ENCODE data around the gene MIS18BP1.
A peak's percentile ranks its signal among the peaks of the same experiment; 100 is the strongest.
"Not testable (repeated sequence)": the region's sequence is repeated elsewhere in the genome, so short reads cannot be mapped to it uniquely, and the experiment has no call there.

MIS18BP1 gene

GRCh38 chr14:45253070-45253753, at the start of gene MIS18BP1:
Gene MIS18BP1 (minus strand): TSS chr14:45253202. CDS start chr14:45247286, 5,916 bp downstream.
- DNase-seq = peak; percentile 98

GRCh38 chr14:45298423-45299117, 45.6 kb upstream of the MIS18BP1 start:
- no peak for DNase-seq

- DNase-seq = not testable (repeated sequence)
Measured at GRCh38 chr14:45294796-45295195, 41.8 kb upstream of the MIS18BP1 start.

GRCh38 chr14:45290547-45290946, 37.5 kb upstream of the MIS18BP1 start:
- no peak for DNase-seq

GRCh38 chr14:45287610-45288009, 34.6 kb upstream of the MIS18BP1 start:
- DNase-seq = no peak

GRCh38 chr14:45284802-45285201, 31.8 kb upstream of the MIS18BP1 start:
- DNase-seq = no peak

GRCh38 chr14:45281731-45282400, 28.9 kb upstream of the MIS18BP1 start:
- DNase-seq = not testable (repeated sequence)

GRCh38 chr14:45271858-45272537, 19.0 kb upstream of the MIS18BP1 start:
- no peak for DNase-seq

GRCh38 chr14:45270031-45270430, 17.0 kb upstream of the MIS18BP1 start:
- no peak for DNase-seq

GRCh38 chr14:45267071-45267470, 14.1 kb upstream of the MIS18BP1 start:
- DNase-seq = no peak

GRCh38 chr14:45262637-45263036, 9.6 kb upstream of the MIS18BP1 start:
- DNase-seq = no peak

- DNase-seq = no peak
Measured at GRCh38 chr14:45261209-45261608, 8.2 kb upstream of the MIS18BP1 start.

- DNase-seq = no peak
Measured at GRCh38 chr14:45258805-45259204, 5.8 kb upstream of the MIS18BP1 start.

GRCh38 chr14:45258073-45258472, 5.1 kb upstream of the MIS18BP1 start:
- DNase-seq = no peak

GRCh38 chr14:45254771-45255170, 1.8 kb upstream of the MIS18BP1 start:
- DNase-seq = no peak

GRCh38 chr14:45253754-45254310, 830 bp upstream of the MIS18BP1 start:
- peak; percentile 60 for DNase-seq

- peak; percentile 20 for DNase-seq
Measured at GRCh38 chr14:45252366-45253069, 484 bp downstream of the MIS18BP1 start.

GRCh38 chr14:45251912-45252311, 1.1 kb downstream of the MIS18BP1 start:
- DNase-seq = no peak

GRCh38 chr14:45249856-45250575, 3.0 kb downstream of the MIS18BP1 start:
- peak; percentile 57 for DNase-seq

- no peak for DNase-seq
Measured at GRCh38 chr14:45247427-45247826, 5.6 kb downstream of the MIS18BP1 start.

GRCh38 chr14:45246691-45247090, 6.3 kb downstream of the MIS18BP1 start:
- no peak for DNase-seq

- no peak for DNase-seq
Measured at GRCh38 chr14:45246151-45246550, 6.9 kb downstream of the MIS18BP1 start.
